IMR-90 (cell line): ENCODE data around the gene MTMR2. TPM values are rescaled to one million over a fixed set of nuclear protein-coding genes. Genes with fewer than 3 reads are reported as not detected.
A peak's percentile ranks its signal among the peaks of the same experiment; 100 is the strongest.

ENCODE experiments used
- ATAC-seq: fragments of 200-7000 bp; cut with Tn5 transposase; 2 replicates; pipeline ENCODE4 v1.9.1; 2020; ENCODE audit warnings: low read depth, mild to moderate bottlenecking, moderate library complexity
- BruUV-seq: library from RNA; stranded (reverse); fragments of 400-500 nt; replicated peaks from 2 replicates; lab custom pipeline; 2021; lab: Mats Ljungman, UMichigan
- CTCF ChIA-PET: fragments of 300-600 bp; formaldehyde crosslinking; extraction: SDS; loops from one replicate; lab custom pipeline; 2021; ENCODE audit warnings: antibody characterized with exemption; lab: Yijun Ruan, JAX
- POLR2A ChIA-PET: fragments of 300-600 bp; sonication (Branson Sonifier 250); formaldehyde crosslinking; loops from one replicate; lab custom pipeline; 2022; ENCODE audit warnings: antibody characterized with exemption; ENCODE audit not compliant: unreplicated experiment; lab: Charles Lee
- DNase-seq: peaks from one replicate; pipeline ENCODE4 v3.0.0; 2013
- H2AFZ ChIP-seq: replicated peaks from 2 replicates; pipeline ENCODE3; 2013; ENCODE audit warnings: low read length, mild to moderate bottlenecking; ENCODE audit not compliant: poor library complexity
- H2AK5ac ChIP-seq: 2 replicates; pipeline ENCODE4 v1.6.1; 2013; ENCODE audit warnings: low read depth, low read length, inconsistent platforms
- H2AK9ac ChIP-seq: replicated peaks from 2 replicates; pipeline ENCODE3; 2013; ENCODE audit warnings: mild to moderate bottlenecking, low read depth, low read length, moderate library complexity; ENCODE audit not compliant: poor library complexity
- H2BK120ac ChIP-seq: 2 replicates; pipeline ENCODE4 v1.6.1; 2013; ENCODE audit warnings: low read depth, low read length, inconsistent platforms
- H2BK15ac ChIP-seq: 3 replicates; pipeline ENCODE4 v1.6.1; 2013; ENCODE audit warnings: low read depth, low read length, inconsistent platforms
- H2BK20ac ChIP-seq: 2 replicates; pipeline ENCODE4 v1.6.1; 2013; ENCODE audit warnings: low read depth, mild to moderate bottlenecking, inconsistent platforms, low read length, moderate library complexity
- H2BK5ac ChIP-seq: 2 replicates; pipeline ENCODE4 v1.6.1; 2013; ENCODE audit warnings: mild to moderate bottlenecking, low read depth, low read length, inconsistent platforms; ENCODE audit not compliant: poor library complexity, severe bottlenecking
- H3K14ac ChIP-seq: replicated peaks from 2 replicates; pipeline ENCODE4 v1.6.1; 2013; ENCODE audit warnings: low read depth, low read length, inconsistent platforms
- H3K18ac ChIP-seq: 2 replicates; pipeline ENCODE4 v1.6.1; 2013; ENCODE audit warnings: low read depth, low read length, control low read depth
- H3K23ac ChIP-seq: 2 replicates; pipeline ENCODE4 v1.6.1; 2013; ENCODE audit warnings: low read depth, low read length, inconsistent platforms
- H3K27ac ChIP-seq: 2 replicates; pipeline ENCODE4 v1.5.1; 2013; ENCODE audit warnings: mild to moderate bottlenecking, control low read depth, low read length; ENCODE audit not compliant: insufficient read depth
- H3K27me3 ChIP-seq: 2 replicates; pipeline ENCODE4 v1.6.1; 2013; ENCODE audit warnings: low read length; ENCODE audit not compliant: control insufficient read depth, insufficient read depth
- H3K36me3 ChIP-seq: 2 replicates; pipeline ENCODE4 v1.6.1; 2013; ENCODE audit warnings: low read length, mixed read lengths; ENCODE audit not compliant: control insufficient read depth, insufficient read depth
- H3K4ac ChIP-seq: 2 replicates; pipeline ENCODE4 v1.6.1; 2013; ENCODE audit warnings: low read depth, low read length, inconsistent platforms
- H3K4me1 ChIP-seq: 2 replicates; pipeline ENCODE4 v1.6.1; 2013; ENCODE audit warnings: low read length, mixed read lengths; ENCODE audit not compliant: control insufficient read depth, insufficient read depth
- H3K4me2 ChIP-seq: 2 replicates; pipeline ENCODE4 v1.6.1; 2013; ENCODE audit warnings: low read depth, mild to moderate bottlenecking, control low read depth, low read length, moderate library complexity
- H3K4me3 ChIP-seq: 2 replicates; pipeline ENCODE4 v1.5.1; 2013; ENCODE audit warnings: low read depth, mild to moderate bottlenecking, control low read depth, low read length, moderate library complexity; ENCODE audit not compliant: insufficient read depth
- H3K56ac ChIP-seq: 2 replicates; pipeline ENCODE4 v1.6.1; 2013; ENCODE audit warnings: low read length, inconsistent platforms; ENCODE audit not compliant: insufficient read depth; ENCODE audit errors: extremely low read depth
- H3K79me1 ChIP-seq, 2 experiments: 2 replicates each; pipeline ENCODE4 v1.6.1; 2013; ENCODE audit warnings: low read length in 2 of 2, inconsistent platforms in 1 of 2, low read depth in 1 of 2
- H3K9ac ChIP-seq: 2 replicates; pipeline ENCODE4 v1.6.1; 2013; ENCODE audit warnings: low read depth, low read length, control low read depth
- H3K9me1 ChIP-seq: 2 replicates; pipeline ENCODE4 v1.6.1; 2013; ENCODE audit warnings: low read length, inconsistent platforms; ENCODE audit not compliant: insufficient read depth
- H3K9me3 ChIP-seq: 2 replicates; pipeline ENCODE4 v1.6.1; 2013; ENCODE audit warnings: low read length; ENCODE audit not compliant: control insufficient read depth, insufficient read depth
- H4K20me1 ChIP-seq: 2 replicates; pipeline ENCODE4 v1.6.1; 2013; ENCODE audit warnings: low read length, inconsistent platforms; ENCODE audit not compliant: insufficient read depth
- H4K5ac ChIP-seq: 2 replicates; pipeline ENCODE4 v1.6.1; 2013; ENCODE audit warnings: mild to moderate bottlenecking, low read depth, low read length, control low read depth
- H4K8ac ChIP-seq, 2 experiments: 2 replicates each; pipeline ENCODE4 v1.6.1; 2013; ENCODE audit warnings: low read depth in 2 of 2, low read length in 2 of 2, control low read depth in 1 of 2, inconsistent platforms in 1 of 2
- H4K91ac ChIP-seq: 2 replicates; pipeline ENCODE4 v1.6.1; 2013; ENCODE audit warnings: low read depth, low read length, inconsistent platforms; ENCODE audit not compliant: insufficient read depth
- BHLHE40 ChIP-seq: fragments of 150-350 bp; IDR thresholded peaks from 2 replicates; pipeline ENCODE4 v1.6.1; 2016; ENCODE audit warnings: mild to moderate bottlenecking, low read depth, low read length
- CEBPB ChIP-seq: IDR thresholded peaks from 2 replicates; pipeline ENCODE4 v1.6.1; 2012; ENCODE audit warnings: low read depth, low read length, improper control_type of control experiment
- CHD1 ChIP-seq: IDR thresholded peaks from 2 replicates; pipeline ENCODE4 v1.6.1; 2012; ENCODE audit warnings: low read depth, low read length, improper control_type of control experiment
- MAFK ChIP-seq: IDR thresholded peaks from 2 replicates; pipeline ENCODE4 v1.6.1; 2012; ENCODE audit warnings: low read depth, low read length, improper control_type of control experiment
- MXI1 ChIP-seq: IDR thresholded peaks from 2 replicates; pipeline ENCODE4 v1.6.1; 2012; ENCODE audit warnings: low read depth, mild to moderate bottlenecking, low read length, moderate library complexity, borderline replicate concordance
- NFE2L2 ChIP-seq: fragments of 150-350 bp; IDR thresholded peaks from 2 replicates; pipeline ENCODE4 v1.6.1; 2016; ENCODE audit warnings: low read depth, mild to moderate bottlenecking, low read length
- RAD21 ChIP-seq: IDR thresholded peaks from 2 replicates; pipeline ENCODE4 v1.6.1; 2012; ENCODE audit warnings: low read length, improper control_type of control experiment
- RFX5 ChIP-seq: IDR thresholded peaks from 2 replicates; pipeline ENCODE4 v1.8.0; 2012; ENCODE audit warnings: low read depth, mild to moderate bottlenecking, low read length, moderate library complexity
- SMC3 ChIP-seq: fragments of 150-350 bp; IDR thresholded peaks from 2 replicates; pipeline ENCODE4 v1.6.1; 2016; ENCODE audit warnings: low read depth, mild to moderate bottlenecking, antibody characterized with exemption, low read length, moderate library complexity
- WGBS, 2 experiments: methylation state at CpG; one replicate each; pipeline versions ENCODE4 v1.1.5 to v1.1.7; 2013; ENCODE audit warnings: missing lambda C conversion rate in 2 of 2; ENCODE audit not compliant: insufficient read length in 1 of 2; ENCODE audit errors: extremely low coverage in 2 of 2; 5-methylcytosine and 5-hydroxymethylcytosine counted together
- dilution Hi-C: fragments of 300-500 bp; cut with HindIII; formaldehyde crosslinking; loops from one replicate; pipeline ENCODE4 v1.14.3; 2018; ENCODE audit warnings: low sequenced_read_pairs; ENCODE audit not compliant: unreplicated experiment
- in situ Hi-C: fragments of 300-500 bp; cut with MboI; formaldehyde crosslinking; loops from 3 replicates; pipeline ENCODE4 v1.14.3; 2019; ENCODE audit warnings: low sequenced_read_pairs, inconsistent platforms, mixed read lengths
- intact Hi-C: fragments of 100-400 bp; cut with micrococcal nuclease; formaldehyde crosslinking; loops from 2 replicates; pipeline ENCODE4 v1.10.0; 2022
- polyA plus RNA-seq, 3 experiments: library from polyadenylated mRNA; depleted of rRNA; stranded (reverse); fragments of >200 nt; gene quantifications; 2 replicates each; pipeline ENCODE4 v1.2.3, GENCODE V29; 2012; ENCODE audit warnings: low replicate concordance in 1 of 3
- total RNA-seq: library from RNA; depleted of rRNA; stranded (reverse); fragments of >200 nt; gene quantifications from 2 replicates; pipeline ENCODE4 v1.2.3, GENCODE V29; 2012

Gene MTMR2
- total and polyA plus RNA-seq, 2 of the 4 experiments (the other 2 are of a cell fraction): 16.6 to 30.6 TPM

DNA sequence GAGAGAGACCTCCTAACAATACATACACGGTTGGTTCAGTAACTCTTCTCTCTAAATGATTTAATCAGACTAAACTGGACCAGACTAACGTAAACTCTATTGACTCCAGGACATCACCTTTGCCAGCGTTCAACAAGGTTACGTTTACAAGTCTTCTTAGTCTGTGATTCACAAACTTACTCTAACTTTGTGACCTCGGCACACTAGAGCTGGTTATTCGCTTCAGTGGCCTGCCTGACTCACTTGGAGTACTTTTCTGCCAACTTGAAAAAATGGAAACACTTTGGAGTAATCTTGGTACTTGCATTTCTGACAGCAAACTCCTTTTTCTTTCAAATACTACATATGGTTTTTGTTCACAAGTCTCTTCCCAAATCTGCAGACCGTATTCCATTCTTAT lies 26.2 kb downstream of the MTMR2 start:
- no peak overlapping the region for H2AK5ac ChIP-seq
- peaks cover 2% of the 10 kb centered on the region; the same call in 1 of the 2 replicates for H3K4me1 ChIP-seq
- 0 out of 2 replicates have a peak overlapping the region, but pooled peaks have one; percentile 25 for H2BK20ac ChIP-seq
- H3K36me3 ChIP-seq: no peaks in the 10 kb centered on the region
- POLR2A ChIA-PET: no interaction called here
- no TSS peak for BruUV-seq
- no peak overlapping the region for H3K27ac ChIP-seq
- peak; percentile 77 for DNase-seq
- H2BK120ac ChIP-seq: no peak overlapping the region
- H3K79me1 ChIP-seq: peaks cover 41 to 51% of the 10 kb centered on the region in 2 experiments
- H4K20me1 ChIP-seq: peaks cover 9% of the 10 kb centered on the region; the same call in 1 of the 2 replicates
- no peak overlapping the region for H3K56ac ChIP-seq
- no peak for TF ChIP-seq MAFK
- no peak for TF ChIP-seq RFX5
- no peak for TF ChIP-seq CHD1
- TF ChIP-seq RAD21: no peak
- TF ChIP-seq MXI1: no peak
- peak; percentile 43; the same call in 1 of the 2 replicates for TF ChIP-seq BHLHE40
- no peak for TF ChIP-seq SMC3
- TF ChIP-seq CEBPB: no peak
- no peak for TF ChIP-seq NFE2L2
- H3K9ac ChIP-seq: no peak overlapping the region
- no peak overlapping the region for H3K4me2 ChIP-seq
- no peak overlapping the region for H2AFZ ChIP-seq
- H2AK9ac ChIP-seq: no peak overlapping the region
- H3K27me3 ChIP-seq: no peaks in the 10 kb centered on the region
- no peak overlapping the region for H3K18ac ChIP-seq
- H3K9me1 ChIP-seq: peaks cover 3% of the 10 kb centered on the region
- in situ Hi-C loops: no loop called here
- no CpG with 5 or more reads among the region's 7 CpGs for WGBS, 2 experiments
- dilution Hi-C loops: no loop called here
- H2BK15ac ChIP-seq: no peak overlapping the region
- CTCF ChIA-PET: no interaction called here
- no peaks in the 10 kb centered on the region for H3K9me3 ChIP-seq
- H3K4ac ChIP-seq: no peak overlapping the region
- no peak overlapping the region for H4K5ac ChIP-seq
- no peak overlapping the region for H2BK5ac ChIP-seq
- peak; percentile 37; the same call in 1 of the 2 replicates for ATAC-seq
- H4K91ac ChIP-seq: no peak overlapping the region
- no peak overlapping the region; the same call in 1 of the 2 replicates for H3K14ac ChIP-seq
- peak overlapping the region; percentile 45; the same call in 1 of the 2 replicates for H3K23ac ChIP-seq
- intact Hi-C loops: no loop called here
- H3K4me3 ChIP-seq: no peak overlapping the region
- H4K8ac ChIP-seq: no peak overlapping the region; a peak in 1 of 4 replicates
